OCI-LY3 (cell line): ENCODE measurements around the gene BCR.
A peak's percentile ranks its signal among the peaks of the same experiment; 100 is the strongest.
"Not testable (repeated sequence)": the region's sequence is repeated elsewhere in the genome, so short reads cannot be mapped to it uniquely, and the experiment has no call there.

Experiments
- H2AFZ ChIP-seq: fragments of 200-600, 300-600 bp; shearing (Covaris generic); 2 replicates; pipeline ENCODE4 v1.6.0; 2014; ENCODE audit warnings: antibody characterized with exemption, low read depth, low read length
- H3K27ac ChIP-seq: fragments of 200-600, 300-600 bp; sonication (generic); 2 replicates; pipeline ENCODE4 v1.5.1; 2014; ENCODE audit warnings: mild to moderate bottlenecking, low read length, moderate library complexity, mixed read lengths
- H3K27me3 ChIP-seq: fragments of 200-600, 300-600 bp; sonication (generic); 2 replicates; pipeline ENCODE4 v1.6.1; 2014; ENCODE audit warnings: low read depth, low read length, mixed read lengths
- H3K36me3 ChIP-seq: fragments of 200-600, 300-600 bp; sonication (generic); replicated peaks from 2 replicates; pipeline ENCODE3; 2014; ENCODE audit warnings: low read depth, low read length, mixed read lengths
- H3K4me1 ChIP-seq: fragments of 300-600, 200-600 bp; sonication (generic); 2 replicates; pipeline ENCODE4 v1.6.1; 2014; ENCODE audit warnings: low read length, mixed read lengths
- H3K4me2 ChIP-seq: fragments of 200-600, 300-600 bp; sonication (generic); 2 replicates; pipeline ENCODE4 v1.6.1; 2014; ENCODE audit warnings: low read length, mixed read lengths
- H3K4me3 ChIP-seq: fragments of 300-600, 200-600 bp; sonication (generic); 2 replicates; pipeline ENCODE4 v1.5.1; 2014; ENCODE audit warnings: antibody characterized with exemption, mild to moderate bottlenecking, low read length, moderate library complexity
- H3K79me2 ChIP-seq: fragments of 300-600, 200-600 bp; shearing (Covaris generic); 2 replicates; pipeline ENCODE4 v1.6.1; 2014; ENCODE audit warnings: mild to moderate bottlenecking, low read length, mixed read lengths
- H3K9ac ChIP-seq: fragments of 300-600, 200-600 bp; shearing (Covaris generic); 2 replicates; pipeline ENCODE4 v1.6.0; 2014; ENCODE audit warnings: mild to moderate bottlenecking, low read length, moderate library complexity
- H3K9me3 ChIP-seq: fragments of 200-600, 300-600 bp; shearing (Covaris generic); 2 replicates; pipeline ENCODE4 v1.6.1; 2014; ENCODE audit warnings: low read length, mixed read lengths; ENCODE audit not compliant: insufficient read depth
- H4K20me1 ChIP-seq: fragments of 200-600, 300-600 bp; sonication (generic); 2 replicates; pipeline ENCODE4 v1.6.1; 2016; ENCODE audit warnings: low read length, mixed read lengths; ENCODE audit not compliant: insufficient read depth
- CTCF ChIP-seq: fragments of 200-600, 300-600 bp; sonication (generic); IDR thresholded peaks from 2 replicates; pipeline ENCODE4 v1.5.1; 2014; ENCODE audit warnings: antibody characterized with exemption, low read length, low read depth
- EZH2phosphoT487 ChIP-seq: fragments of 200-600 bp; shearing (Covaris generic); IDR thresholded peaks from 2 replicates; pipeline ENCODE4 v1.6.1; 2018; ENCODE audit warnings: antibody characterized with exemption, mixed run types, low read depth

Gene BCR

GRCh38 chr22:23133922-23134321 is 46.4 kb upstream of the BCR start:
- Histone ChIP-seq H3K4me1 (peaks cover 35% of the 10 kb centered on the region), H3K9me3 (no peaks in the 10 kb centered on the region), H3K27me3 (no peaks in the 10 kb centered on the region), H3K79me2 (no peaks in the 10 kb centered on the region), H3K4me3 (no peak overlapping the region), H4K20me1 (no peaks in the 10 kb centered on the region), H3K27ac (no peak overlapping the region), H2AFZ (no peak overlapping the region), H3K4me2 (no peak overlapping the region), H3K36me3 (no peaks in the 10 kb centered on the region), H3K9ac (no peak overlapping the region)
- TF ChIP-seq EZH2phosphoT487 (no peak), CTCF (no peak)

- H2AFZ ChIP-seq, H3K27me3 ChIP-seq, H3K9me3 ChIP-seq, H3K79me2 ChIP-seq, H3K36me3 ChIP-seq, H3K4me3 ChIP-seq, H4K20me1 ChIP-seq: not testable (repeated sequence)
- Histone ChIP-seq H3K4me1 (peaks cover 61% of the 10 kb centered on the region), H3K27ac (peak overlapping the region; percentile 99), H3K9ac (peak overlapping the region; percentile 78; the same call in 1 of the 2 replicates), H3K4me2 (peak overlapping the region; percentile 84)
Measured at GRCh38 chr22:23136991-23137390, 43.3 kb upstream of the BCR start.

DNA sequence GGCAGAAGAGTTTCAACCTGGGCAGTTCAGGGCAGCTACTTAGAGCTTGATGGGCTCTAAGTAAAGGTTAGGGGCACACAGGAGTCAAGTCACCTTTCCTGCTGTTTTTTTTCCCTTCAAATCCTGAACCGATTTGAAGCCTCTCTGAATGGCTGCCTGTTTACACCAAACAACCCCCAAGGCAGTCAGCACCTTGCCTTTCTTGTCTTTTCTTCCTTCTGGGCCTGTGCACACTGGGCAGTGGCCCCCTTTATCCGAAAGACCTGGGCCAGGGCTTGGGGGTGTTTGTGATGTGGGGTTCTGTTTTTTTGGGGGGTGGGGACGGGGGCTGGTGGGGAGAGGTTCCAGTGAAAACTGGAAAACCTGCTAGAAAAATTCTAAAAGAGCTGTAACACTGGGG is 42.8 kb upstream of the BCR start:
- H3K27me3 ChIP-seq: no peaks in the 10 kb centered on the region
- peak overlapping the region; percentile 99 for H3K27ac ChIP-seq
- peak overlapping the region; percentile 78 for H3K9ac ChIP-seq
- no peaks in the 10 kb centered on the region for H4K20me1 ChIP-seq
- H3K79me2 ChIP-seq: 0 out of 2 replicates have a peak, but pooled peaks cover 3% of the 10 kb centered on the region
- no peak for TF ChIP-seq EZH2phosphoT487
- no peak for TF ChIP-seq CTCF
- H3K4me3 ChIP-seq: peak overlapping the region; percentile 55
- no peaks in the 10 kb centered on the region for H3K9me3 ChIP-seq
- H3K4me1 ChIP-seq: peaks cover 64% of the 10 kb centered on the region
- no peaks in the 10 kb centered on the region for H3K36me3 ChIP-seq
- H3K4me2 ChIP-seq: peak overlapping the region; percentile 84
- no peak overlapping the region; the same call in 1 of the 2 replicates for H2AFZ ChIP-seq

DNA sequence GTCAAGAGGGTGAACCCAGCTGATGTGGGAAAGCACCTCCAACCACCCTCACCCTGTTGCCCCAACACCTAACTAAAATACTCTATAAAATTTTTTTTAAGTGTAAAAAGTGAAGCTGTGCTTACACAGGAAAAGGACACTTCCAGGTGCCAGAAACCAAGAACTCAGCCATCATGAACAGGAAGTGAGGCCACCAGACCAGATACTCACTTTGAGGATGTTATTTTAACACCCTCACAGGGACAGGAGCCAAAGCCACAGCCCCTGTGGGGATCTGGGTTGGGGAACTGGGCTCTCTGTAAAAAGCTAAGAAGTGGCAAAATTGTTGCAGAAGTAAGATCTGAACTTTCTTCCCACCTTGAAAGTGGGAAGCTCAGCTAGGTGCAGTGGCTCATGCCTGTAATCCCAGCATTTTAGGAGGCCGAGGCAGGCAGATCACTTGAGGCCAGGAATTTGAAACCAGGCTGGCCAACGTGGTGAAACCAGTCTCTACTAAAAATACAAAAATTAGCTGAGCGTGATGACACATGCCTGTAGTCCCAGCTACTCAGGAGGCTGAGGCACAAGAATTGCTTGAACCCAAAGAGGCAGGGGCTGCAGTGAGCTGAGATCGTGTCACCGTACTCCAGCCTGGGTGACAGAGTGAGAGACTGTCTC is 42.3 kb upstream of the BCR start:
- Histone ChIP-seq H3K79me2 (0 out of 2 replicates have a peak, but pooled peaks cover 3% of the 10 kb centered on the region), H3K4me1 (peaks cover 67% of the 10 kb centered on the region), H3K4me3 (peak overlapping the region; percentile 55; the same call in 1 of the 2 replicates), H4K20me1 (no peaks in the 10 kb centered on the region), H3K27me3 (no peaks in the 10 kb centered on the region; the same call in 1 of the 2 replicates), H3K27ac (peak overlapping the region; percentile 99), H2AFZ (no peak overlapping the region; the same call in 1 of the 2 replicates), H3K4me2 (peak overlapping the region; percentile 84), H3K36me3 (no peaks in the 10 kb centered on the region), H3K9ac (peak overlapping the region; percentile 78), H3K9me3 (no peaks in the 10 kb centered on the region)
- TF ChIP-seq EZH2phosphoT487: no peak
- TF ChIP-seq CTCF: no peak
